Common myeloid progenitor, CD34-positive (primary cell): ENCODE data around the gene NPFFR1.
"Not testable (repeated sequence)": the region's sequence is repeated elsewhere in the genome, so short reads cannot be mapped to it uniquely, and the experiment has no call there.

Experiments
- CTCF ChIA-PET: fragments of 350-600 bp; sonication (Branson Sonifier 250); formaldehyde crosslinking; loops from one replicate; lab custom pipeline; 2021; ENCODE audit warnings: antibody characterized with exemption; lab: Charles Lee
- POLR2A ChIA-PET: fragments of 350-600 bp; sonication (Branson Sonifier 250); formaldehyde crosslinking; loops from one replicate; lab custom pipeline; 2021; ENCODE audit warnings: antibody characterized with exemption; lab: Charles Lee
- DNase-seq, 3 donors: peaks; one replicate each; pipeline versions ENCODE4 v3.0.0 to v3.0.0-alpha.2; 2013
- H3K27ac ChIP-seq, 2 experiments: 1 replicate in 1 of 2; 2 replicates in 1 of 2; pipeline ENCODE4 v1.7.0; 2013; ENCODE audit warnings: inconsistent platforms in 2 of 2, low read length in 2 of 2, mild to moderate bottlenecking in 2 of 2, low read depth in 1 of 2, moderate library complexity in 1 of 2; ENCODE audit not compliant: severe bottlenecking in 2 of 2, insufficient read depth in 1 of 2, poor library complexity in 1 of 2
- H3K27me3 ChIP-seq, 5 experiments: replicated peaks in 2 of 5; 1 replicate in 3 of 5; 2 replicates in 2 of 5; pipeline versions ENCODE4 v1.6.1 to v1.7.0; 2013; ENCODE audit warnings: low read length in 4 of 5, mild to moderate bottlenecking in 2 of 5, moderate library complexity in 2 of 5, inconsistent platforms in 1 of 5; ENCODE audit not compliant: insufficient read depth in 5 of 5, control insufficient read depth in 4 of 5
- H3K36me3 ChIP-seq, 4 experiments: 1 replicate in 2 of 4; 2 replicates in 2 of 4; pipeline versions ENCODE4 v1.6.1 to v1.7.0; 2013; ENCODE audit warnings: low read length in 3 of 4, control low read depth in 1 of 4, mild to moderate bottlenecking in 1 of 4; ENCODE audit not compliant: control insufficient read depth in 4 of 4, insufficient read depth in 4 of 4
- H3K4me1 ChIP-seq, 4 experiments: 1 replicate in 3 of 4; 2 replicates in 1 of 4; pipeline versions ENCODE4 v1.6.1 to v1.7.1; 2013; ENCODE audit warnings: low read length in 3 of 4, mild to moderate bottlenecking in 3 of 4, control low read depth in 1 of 4, inconsistent platforms in 1 of 4, moderate library complexity in 1 of 4; ENCODE audit not compliant: control insufficient read depth in 4 of 4, insufficient read depth in 4 of 4; ENCODE audit errors: control extremely low read depth in 1 of 4
- H3K4me3 ChIP-seq, 7 experiments: 1 replicate in 4 of 7; 2 replicates in 3 of 7; pipeline versions ENCODE4 v1.5.1 to v1.7.0; 2013; ENCODE audit warnings: mild to moderate bottlenecking in 7 of 7, low read length in 6 of 7, moderate library complexity in 6 of 7, inconsistent platforms in 2 of 7, low read depth in 2 of 7, control low read depth in 1 of 7; ENCODE audit not compliant: insufficient read depth in 4 of 7, control insufficient read depth in 1 of 7; ENCODE audit errors: extremely low read depth in 1 of 7
- H3K9me3 ChIP-seq, 5 experiments: 1 replicate in 4 of 5; 2 replicates in 1 of 5; pipeline versions ENCODE4 v1.6.1 to v1.7.1; 2013; ENCODE audit warnings: low read length in 4 of 5, mild to moderate bottlenecking in 2 of 5, inconsistent platforms in 1 of 5, low read depth in 1 of 5, moderate library complexity in 1 of 5; ENCODE audit not compliant: control insufficient read depth in 4 of 5, insufficient read depth in 2 of 5; ENCODE audit errors: control extremely low read depth in 1 of 5
- WGBS: methylation state at CpG from one replicate; pipeline ENCODE4 v1.1.5; 2013; ENCODE audit not compliant: insufficient coverage; 5-methylcytosine and 5-hydroxymethylcytosine counted together

The NPFFR1 gene

DNA sequence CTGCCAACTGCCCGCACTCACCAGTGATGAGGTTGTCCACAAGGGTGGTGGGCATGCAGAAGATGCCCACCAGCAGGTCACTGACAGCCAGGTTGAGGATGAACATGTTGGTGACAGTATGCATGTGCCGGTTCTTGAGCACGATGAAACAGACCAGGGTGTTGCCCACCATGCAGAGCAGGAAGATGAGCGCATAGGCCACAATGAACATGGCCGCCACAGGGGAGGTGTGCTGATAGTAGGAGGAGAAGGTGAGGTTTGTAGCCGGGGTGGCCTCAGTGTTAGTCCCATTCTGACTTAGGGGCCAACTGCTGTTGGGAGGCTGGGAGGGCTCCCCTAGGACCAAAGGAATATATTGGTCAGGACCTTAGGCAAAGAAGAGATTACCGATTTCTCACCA, 17.7 kb downstream of the NPFFR1 start:
- Histone ChIP-seq H3K27me3 (peaks cover 0 to 20% (median 4%) of the 10 kb centered on the region in 5 experiments), H3K27ac (no peak overlapping the region), H3K9me3 (peaks cover 0 to 5% (median 0%) of the 10 kb centered on the region in 5 experiments), H3K4me3 (no peak overlapping the region), H3K4me1 (no peaks in the 10 kb centered on the region), H3K36me3 (no peaks in the 10 kb centered on the region)
- CTCF ChIA-PET: interaction anchor here (0.6 to 2.1 kb wide), 14 partner anchors 8 to 124 kb away, joined by 3 to 10 read pairs (median 6); no protein-coding TSS in a partner anchor
- no peak for DNase-seq
- POLR2A ChIA-PET: no interaction called here
- 100% methylated on average over 7 of the region's 7 CpGs for WGBS

DNA sequence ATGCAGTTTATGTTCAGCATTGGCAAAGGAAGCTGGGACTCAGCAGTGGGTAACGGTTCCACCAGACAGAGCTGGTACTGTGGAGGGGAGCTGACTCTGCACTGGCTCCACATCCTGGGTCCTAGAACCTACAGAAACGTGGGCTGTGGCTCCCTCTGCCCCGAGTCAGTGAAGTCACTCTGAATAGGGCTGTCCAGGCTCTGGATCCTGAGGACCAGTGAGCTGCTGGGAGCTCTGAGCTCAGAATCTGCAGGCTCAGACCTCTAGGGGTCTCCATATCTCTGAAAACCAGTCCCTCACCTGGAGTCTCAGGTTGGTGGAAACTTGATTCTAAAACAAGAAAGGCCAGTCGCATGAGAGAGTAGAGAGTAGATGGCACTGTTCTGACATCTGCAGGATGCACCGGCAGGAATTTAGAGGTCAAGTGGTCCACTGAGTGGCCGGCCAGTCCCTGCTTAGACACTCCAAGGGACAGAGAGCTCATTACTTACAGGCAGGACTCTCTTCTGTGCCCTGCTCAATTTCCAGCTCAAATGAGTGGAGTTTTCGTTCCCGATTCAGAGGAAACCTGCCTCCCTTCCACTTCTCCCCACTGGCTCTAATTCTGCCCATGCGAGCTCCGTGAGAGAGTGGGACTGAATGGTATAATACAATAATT, 18.6 kb downstream of the NPFFR1 start:
- Histone ChIP-seq H3K27ac (no peak overlapping the region), H3K4me1 (no peaks in the 10 kb centered on the region), H3K9me3 (peaks cover 0 to 6% (median 0%) of the 10 kb centered on the region in 5 experiments), H3K36me3 (no peaks in the 10 kb centered on the region), H3K4me3 (no peak overlapping the region), H3K27me3 (peaks cover 0 to 24% (median 4%) of the 10 kb centered on the region in 5 experiments)
- POLR2A ChIA-PET: interaction anchor here (0.6 kb wide), 1 partner anchor 10 kb away, joined by 5 read pairs; no protein-coding TSS in a partner anchor
- CTCF ChIA-PET: interaction anchor here (0.7 to 2.1 kb wide), 24 partner anchors 9 to 125 kb away, joined by 3 to 11 read pairs (median 5); no protein-coding TSS in a partner anchor
- WGBS: 44% methylated on average over 6 of the region's 10 CpGs
- DNase-seq: peak in 2 of 3 donors; percentile 31 to 38

DNA sequence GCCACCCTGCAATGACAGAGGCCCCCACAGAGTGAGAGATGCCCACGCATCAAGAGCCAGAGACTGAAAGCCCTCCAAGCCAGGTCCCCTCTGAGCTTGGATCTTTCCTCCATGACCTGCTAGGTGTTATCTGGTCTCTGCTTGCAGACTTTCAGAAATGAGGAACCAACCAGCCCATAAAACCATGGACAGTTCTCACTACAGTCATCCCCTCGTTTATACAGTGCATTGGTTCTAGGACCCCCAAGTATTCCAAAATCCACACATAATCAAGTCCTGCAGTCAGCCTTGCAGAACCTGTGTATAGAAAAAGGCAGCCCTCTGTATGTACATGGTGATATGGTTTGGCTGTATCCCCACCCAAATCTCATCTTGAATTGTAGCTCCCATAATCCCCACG, 23.1 kb downstream of the NPFFR1 start:
- Histone ChIP-seq H3K27ac (no peak overlapping the region), H3K27me3 (peaks cover 3 to 49% (median 17%) of the 10 kb centered on the region in 5 experiments), H3K4me1 (peaks cover 0 to 6% (median 3%) of the 10 kb centered on the region in 4 experiments), H3K36me3 (no peaks in the 10 kb centered on the region), H3K4me3 (no peak overlapping the region), H3K9me3 (peaks cover 0 to 6% (median 0%) of the 10 kb centered on the region in 5 experiments)
- CTCF ChIA-PET: interaction anchor here (1.6 to 5.2 kb wide), 3 partner anchors 28 to 104 kb away, joined by 4 to 18 read pairs (median 5); partner anchors contain the start of gene PPA1
- POLR2A ChIA-PET: no interaction called here
- DNase-seq: no peak
- 82% methylated on average over 2 of the region's 3 CpGs for WGBS

DNA sequence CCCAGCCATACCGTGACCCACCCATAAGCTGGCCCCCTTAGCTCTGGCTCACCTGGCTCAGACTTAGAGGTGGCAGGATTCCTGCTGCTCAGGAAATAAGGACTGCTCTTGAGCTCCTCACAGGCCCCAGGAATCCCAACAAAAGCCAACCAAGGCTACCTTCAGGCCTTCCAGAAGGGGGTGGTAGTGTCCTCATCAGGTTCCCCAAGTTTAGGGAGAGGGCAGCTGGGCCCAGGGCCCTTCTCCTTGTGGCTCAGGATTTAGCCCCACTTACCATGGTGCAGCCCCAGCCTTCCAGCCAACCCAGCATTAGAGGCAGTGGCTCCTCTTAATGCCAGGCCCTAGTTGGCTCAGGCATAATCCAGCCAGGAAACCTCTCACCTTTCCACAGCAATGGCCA, 23.5 kb downstream of the NPFFR1 start:
- ChIA-PET CTCF (interaction anchor here (1.0 to 5.2 kb wide), 4 partner anchors 28 to 104 kb away, joined by 3 to 18 read pairs (median 4); partner anchors contain the start of gene PPA1), POLR2A (no interaction called here)

DNA sequence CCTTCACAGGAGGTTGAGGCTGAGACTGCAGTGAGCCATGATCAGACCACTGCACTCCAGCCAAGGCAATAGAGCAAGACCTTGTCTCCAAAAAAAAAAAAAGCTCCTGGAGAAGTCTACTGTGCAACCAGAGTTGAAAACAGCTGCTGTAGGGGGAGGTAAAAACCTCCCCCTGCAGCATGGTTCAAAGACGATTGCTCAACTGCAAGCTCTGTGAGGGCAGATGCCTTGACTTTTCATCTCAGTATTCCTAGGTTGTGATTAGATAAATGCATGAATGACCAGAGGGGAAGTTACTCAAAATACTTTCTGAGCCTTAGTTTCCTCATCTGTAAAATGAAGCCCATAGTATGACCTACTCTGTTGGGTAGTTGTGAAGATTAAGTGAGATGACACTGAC, 25.6 kb downstream of the NPFFR1 start:
- ChIA-PET POLR2A (no interaction called here), CTCF (interaction anchor here (1.7 kb wide), 1 partner anchor 12 kb away, joined by 3 read pairs; no protein-coding TSS in a partner anchor)
- Histone ChIP-seq H3K4me1 (peaks cover 0 to 14% (median 11%) of the 10 kb centered on the region in 4 experiments), H3K27me3 (peaks cover 3 to 66% (median 37%) of the 10 kb centered on the region in 5 experiments), H3K9me3 (peaks cover 0 to 9% (median 0%) of the 10 kb centered on the region in 5 experiments), H3K4me3 (no peak overlapping the region), H3K36me3 (no peaks in the 10 kb centered on the region), H3K27ac (no peak overlapping the region)
- DNase-seq: no peak
- WGBS: no CpG with 5 or more reads among the region's 1 CpG

More for the DNA sequence above, 23.5 kb downstream of the NPFFR1 start:
- Histone ChIP-seq H3K4me3 (no peak overlapping the region), H3K36me3 (no peaks in the 10 kb centered on the region), H3K4me1 (peaks cover 0 to 11% (median 8%) of the 10 kb centered on the region in 4 experiments), H3K27ac (no peak overlapping the region), H3K27me3 (peaks cover 3 to 54% (median 20%) of the 10 kb centered on the region in 5 experiments), H3K9me3 (peaks cover 0 to 6% (median 0%) of the 10 kb centered on the region in 5 experiments)
- WGBS: no CpG with 5 or more reads among the region's 1 CpG
- DNase-seq: no peak

DNA sequence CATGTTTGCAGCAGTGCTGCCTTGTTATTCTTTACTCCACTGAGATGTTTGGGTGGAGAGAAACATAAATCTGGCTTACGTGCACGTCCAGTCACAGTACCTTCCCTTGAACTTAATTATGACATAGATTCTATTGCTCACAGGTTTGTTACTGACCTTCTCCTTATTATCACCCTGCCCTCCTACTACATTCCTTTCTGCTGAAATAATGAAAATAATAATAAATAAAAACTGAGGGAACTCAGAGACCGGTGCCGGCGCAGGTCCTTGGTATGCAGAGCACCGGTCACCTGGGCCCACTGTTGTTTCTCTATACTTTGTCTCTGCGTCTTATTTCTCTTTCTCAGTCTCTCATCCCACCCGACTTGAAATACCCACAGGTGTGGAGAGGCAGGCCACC, 26.0 kb downstream of the NPFFR1 start:
- H3K27ac ChIP-seq, DNase-seq, H3K4me3 ChIP-seq, POLR2A ChIA-PET, H3K9me3 ChIP-seq, H3K36me3 ChIP-seq: not testable (repeated sequence)
- Histone ChIP-seq H3K4me1 (peaks cover 0 to 14% (median 11%) of the 10 kb centered on the region in 4 experiments), H3K27me3 (peaks cover 3 to 68% (median 40%) of the 10 kb centered on the region in 5 experiments)
- CTCF ChIA-PET: interaction anchor here (1.7 kb wide), 1 partner anchor 12 kb away, joined by 3 read pairs; no protein-coding TSS in a partner anchor
- 100% methylated on average over 1 of the region's 8 CpGs for WGBS
